ENCODE data around the gene HELZ2.
A peak's percentile ranks its signal among the peaks of the same experiment; 100 is the strongest.

The HELZ2 gene

GRCh38 chr20:63529861-63530787 is 43.9 kb downstream of the HELZ2 start:
- Histone ChIP-seq H3K9ac (ENCODE audit: low read depth in 1 of 2, low read length in 2 of 2) (no peak overlapping the region), H3K27ac (ENCODE audit: low read depth, low read length) (peak overlapping the region; percentile 42), H3K4me3 (ENCODE audit: low read depth in 1 of 2, low read length in 2 of 2) (no peak overlapping the region)

GRCh38 chr20:63529180-63529860 is 44.7 kb downstream of the HELZ2 start:
- Histone ChIP-seq H3K9ac (ENCODE audit: low read depth in 1 of 2, low read length in 2 of 2) (no peak overlapping the region), H3K27ac (ENCODE audit: low read depth, low read length) (no peak overlapping the region), H3K36me3 (ENCODE audit: control insufficient read depth in 1 of 2, insufficient read depth in 2 of 2, low read length in 2 of 2) (peaks cover 0 to 4% of the 10 kb centered on the region in 2 donors), H3K27me3 (ENCODE audit: control insufficient read depth in 1 of 2, insufficient read depth in 2 of 2, low read length in 2 of 2) (peaks cover 0 to 29% of the 10 kb centered on the region in 2 donors), H3K4me3 (ENCODE audit: low read depth in 1 of 2, low read length in 2 of 2) (no peak overlapping the region), H3K9me3 (ENCODE audit: control insufficient read depth in 1 of 2, low read length in 2 of 2) (no peaks in the 10 kb centered on the region), H3K4me1 (ENCODE audit: control insufficient read depth in 1 of 2, insufficient read depth in 2 of 2, low read length in 2 of 2) (peaks cover 15 to 16% of the 10 kb centered on the region in 2 donors)

More at GRCh38 chr20:63529861-63530787, 43.9 kb downstream of the HELZ2 start:
- peaks cover 0 to 4% of the 10 kb centered on the region in 2 donors for H3K36me3 ChIP-seq (ENCODE audit: control insufficient read depth in 1 of 2, insufficient read depth in 2 of 2, low read length in 2 of 2)
- H3K27me3 ChIP-seq (ENCODE audit: control insufficient read depth in 1 of 2, insufficient read depth in 2 of 2, low read length in 2 of 2) = peaks cover 0 to 31% of the 10 kb centered on the region in 2 donors
- no peaks in the 10 kb centered on the region for H3K9me3 ChIP-seq (ENCODE audit: control insufficient read depth in 1 of 2, low read length in 2 of 2)
- H3K4me1 ChIP-seq (ENCODE audit: control insufficient read depth in 1 of 2, insufficient read depth in 2 of 2, low read length in 2 of 2) = peaks cover 23 to 24% of the 10 kb centered on the region in 2 donors

- no peak overlapping the region for H3K27ac ChIP-seq (ENCODE audit: low read depth, low read length)
- H3K9me3 ChIP-seq (ENCODE audit: control insufficient read depth in 1 of 2, low read length in 2 of 2) = peaks cover 4 to 6% of the 10 kb centered on the region in 2 donors
- H3K4me1 ChIP-seq (ENCODE audit: control insufficient read depth in 1 of 2, insufficient read depth in 2 of 2, low read length in 2 of 2) = peaks cover 11 to 14% of the 10 kb centered on the region in 2 donors
- peaks cover 11 to 18% of the 10 kb centered on the region in 2 donors for H3K36me3 ChIP-seq (ENCODE audit: control insufficient read depth in 1 of 2, insufficient read depth in 2 of 2, low read length in 2 of 2)
- no peak overlapping the region for H3K4me3 ChIP-seq (ENCODE audit: low read depth in 1 of 2, low read length in 2 of 2)
- peaks cover 0 to 21% of the 10 kb centered on the region in 2 donors for H3K27me3 ChIP-seq (ENCODE audit: control insufficient read depth in 1 of 2, insufficient read depth in 2 of 2, low read length in 2 of 2)
- H3K9ac ChIP-seq (ENCODE audit: low read depth in 1 of 2, low read length in 2 of 2) = no peak overlapping the region
Measured at GRCh38 chr20:63527184-63527583, 46.9 kb downstream of the HELZ2 start.

GRCh38 chr20:63525971-63526370 is 48.1 kb downstream of the HELZ2 start:
- no peak overlapping the region for H3K4me3 ChIP-seq (ENCODE audit: low read depth in 1 of 2, low read length in 2 of 2)
- H3K36me3 ChIP-seq (ENCODE audit: control insufficient read depth in 1 of 2, insufficient read depth in 2 of 2, low read length in 2 of 2) = peaks cover 14 to 19% of the 10 kb centered on the region in 2 donors
- H3K9me3 ChIP-seq (ENCODE audit: control insufficient read depth in 1 of 2, low read length in 2 of 2) = peaks cover 4 to 6% of the 10 kb centered on the region in 2 donors
- H3K9ac ChIP-seq (ENCODE audit: low read depth in 1 of 2, low read length in 2 of 2) = no peak overlapping the region
- H3K4me1 ChIP-seq (ENCODE audit: control insufficient read depth in 1 of 2, insufficient read depth in 2 of 2, low read length in 2 of 2) = peaks cover 8 to 13% of the 10 kb centered on the region in 2 donors
- peaks cover 0 to 18% of the 10 kb centered on the region in 2 donors for H3K27me3 ChIP-seq (ENCODE audit: control insufficient read depth in 1 of 2, insufficient read depth in 2 of 2, low read length in 2 of 2)
- no peak overlapping the region for H3K27ac ChIP-seq (ENCODE audit: low read depth, low read length)

GRCh38 chr20:63525185-63525584 is 48.9 kb downstream of the HELZ2 start:
- Histone ChIP-seq H3K9ac (ENCODE audit: low read depth in 1 of 2, low read length in 2 of 2) (no peak overlapping the region), H3K4me1 (ENCODE audit: control insufficient read depth in 1 of 2, insufficient read depth in 2 of 2, low read length in 2 of 2) (peaks cover 8 to 13% of the 10 kb centered on the region in 2 donors), H3K4me3 (ENCODE audit: low read depth in 1 of 2, low read length in 2 of 2) (no peak overlapping the region), H3K36me3 (ENCODE audit: control insufficient read depth in 1 of 2, insufficient read depth in 2 of 2, low read length in 2 of 2) (peaks cover 14 to 19% of the 10 kb centered on the region in 2 donors), H3K9me3 (ENCODE audit: control insufficient read depth in 1 of 2, low read length in 2 of 2) (peaks cover 4 to 6% of the 10 kb centered on the region in 2 donors), H3K27ac (ENCODE audit: low read depth, low read length) (no peak overlapping the region), H3K27me3 (ENCODE audit: control insufficient read depth in 1 of 2, insufficient read depth in 2 of 2, low read length in 2 of 2) (peaks cover 0 to 14% of the 10 kb centered on the region in 2 donors)
